Stimulated activated CD8-positive, alpha-beta memory T cell treated with anti-CD3 and anti-CD28 coated beads, Interleukin-2, amount 100 ng/mL, for 48 hours (primary cell): Measurements from ENCODE around the gene DOLPP1.

Experiments
- DNase-seq, 2 donors: peaks; one replicate each; pipeline ENCODE4 v3.0.0-alpha.2; 2020; ENCODE audit warnings: low read depth in 2 of 2

The DOLPP1 gene

DNA sequence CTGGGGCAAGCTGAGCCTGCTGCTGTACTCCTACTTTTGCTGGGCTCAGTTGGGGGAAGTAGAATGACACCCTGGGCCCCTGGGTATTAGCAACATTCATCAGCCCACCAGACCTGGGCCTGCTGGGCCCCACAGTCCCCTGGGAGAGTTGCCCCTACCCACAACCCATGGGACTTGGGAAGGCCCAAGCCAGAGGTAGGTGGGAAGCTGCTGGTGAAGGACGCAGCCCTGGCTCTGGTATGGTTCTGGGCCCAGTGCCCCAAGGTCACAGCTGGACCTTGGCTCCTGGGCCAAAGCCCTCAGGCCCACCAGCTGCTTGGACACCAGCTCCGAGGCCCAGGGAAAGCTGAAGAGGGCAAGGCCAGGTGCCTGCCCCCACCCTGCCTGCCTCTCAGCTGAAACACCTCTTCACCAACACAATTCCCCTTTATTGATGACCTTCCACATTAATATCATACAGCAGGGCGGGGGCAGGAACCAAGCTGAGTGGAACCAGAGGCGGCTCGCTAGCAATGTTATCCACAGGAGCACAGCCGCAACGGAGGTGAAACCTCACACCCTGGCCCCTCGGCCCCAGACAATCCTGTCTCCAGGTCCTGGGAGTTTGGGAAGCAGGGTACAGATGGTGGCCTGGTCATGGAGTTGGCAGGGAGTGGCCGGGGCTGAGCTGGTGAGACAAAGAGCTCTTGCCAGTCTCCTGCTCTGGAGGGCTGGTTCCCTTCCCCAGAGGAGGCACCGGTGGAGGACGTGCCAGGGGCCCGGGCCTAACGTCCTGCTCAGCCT is 13.7 kb downstream of the DOLPP1 start:
- no peak for DNase-seq

DNA sequence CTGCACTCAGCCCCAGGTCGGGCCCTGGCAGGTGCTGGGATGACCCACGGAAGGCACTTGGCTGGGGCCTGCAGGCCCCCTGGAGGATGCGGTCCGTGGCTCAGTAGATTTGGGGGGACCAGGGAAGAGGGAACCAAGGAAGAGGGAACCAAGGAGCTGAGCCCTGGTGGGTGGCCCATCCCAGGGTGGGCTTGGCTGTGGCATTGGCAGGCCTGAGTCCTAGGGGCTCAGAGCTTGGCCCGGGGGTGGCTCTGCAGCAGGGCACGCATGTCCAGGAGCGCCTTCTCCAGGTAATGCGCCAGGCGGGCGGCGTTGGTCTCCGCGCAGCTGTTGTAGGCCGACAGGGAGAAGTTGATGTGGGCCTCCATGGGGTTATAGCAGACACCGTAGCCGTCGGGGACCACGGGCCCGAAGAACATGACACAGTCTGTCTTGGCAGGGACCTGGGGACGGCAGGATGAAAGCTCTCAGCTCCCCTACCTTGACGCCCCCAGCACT is 14.3 kb downstream of the DOLPP1 start:
- no peak for DNase-seq

DNA sequence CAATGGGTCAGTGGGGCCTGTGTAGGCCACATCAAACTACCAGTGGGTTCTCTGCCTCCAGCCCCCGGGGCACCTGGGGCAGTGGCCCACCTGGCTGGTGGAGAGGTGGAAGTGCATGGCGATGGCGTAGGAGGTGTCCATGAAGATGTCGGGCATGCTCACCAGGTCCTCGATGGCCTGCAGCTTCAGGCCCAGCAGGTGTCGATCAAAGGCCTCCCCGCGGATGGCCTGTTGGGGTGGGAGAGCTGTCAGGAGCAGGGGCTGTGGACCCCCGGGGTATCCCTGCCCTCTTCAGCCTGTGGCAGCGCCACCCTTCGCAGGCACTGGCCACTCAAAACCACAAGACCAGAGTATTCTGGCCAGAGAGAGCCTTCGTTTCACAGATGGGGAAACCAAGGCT is 15.0 kb downstream of the DOLPP1 start:
- DNase-seq = no peak

DNA sequence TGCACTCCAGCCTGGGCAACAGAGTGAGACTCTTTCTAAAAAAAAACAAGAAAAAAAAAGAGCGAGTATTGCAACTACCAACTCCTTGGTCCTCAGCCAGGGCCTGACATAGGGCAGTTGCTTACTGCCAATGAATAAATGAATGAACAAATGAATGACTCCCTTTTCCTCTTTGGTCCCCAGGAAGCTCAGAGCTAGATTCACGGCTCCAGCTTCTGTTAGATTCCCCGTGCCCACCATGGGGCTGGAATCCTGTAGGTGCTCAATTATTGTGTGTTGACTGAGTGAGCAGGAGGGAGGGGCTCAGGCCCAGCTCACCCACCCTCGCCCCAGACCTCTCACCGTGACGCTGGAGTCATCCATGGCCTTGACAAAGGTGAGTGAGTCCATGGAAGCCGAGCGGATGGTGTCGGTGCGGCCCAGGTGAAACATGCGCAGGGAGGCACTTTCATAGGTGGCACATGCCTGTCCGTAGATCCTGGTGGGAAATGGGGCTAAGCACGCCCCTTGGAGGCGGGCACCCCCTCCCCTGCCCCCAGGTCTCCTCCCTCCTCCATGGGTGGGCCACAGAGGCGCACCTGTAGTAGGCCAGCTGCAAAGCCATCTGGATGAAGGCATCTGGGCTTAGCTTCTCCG is 16.9 kb downstream of the DOLPP1 start:
- DNase-seq = no peak

DNA sequence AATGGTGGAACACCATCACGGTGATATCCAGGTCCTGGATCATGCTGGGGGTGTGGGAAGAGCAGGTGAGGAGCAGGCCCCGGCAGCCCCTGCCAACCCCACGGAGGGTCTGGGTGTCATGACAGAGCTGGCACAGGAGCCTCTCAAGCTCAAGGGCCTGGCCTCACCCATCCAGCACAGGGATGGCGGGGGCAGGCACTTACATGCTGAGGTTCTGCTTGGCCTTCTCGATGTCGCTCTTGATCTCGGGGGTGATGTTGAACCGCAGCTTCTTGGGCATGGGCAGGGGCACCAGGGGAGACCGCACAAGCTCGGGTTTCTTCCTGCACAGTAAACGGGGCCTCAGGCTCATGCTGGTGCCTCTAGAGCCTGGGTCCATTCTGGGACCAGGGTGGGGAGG is 17.4 kb downstream of the DOLPP1 start:
- DNase-seq = no peak

DNA sequence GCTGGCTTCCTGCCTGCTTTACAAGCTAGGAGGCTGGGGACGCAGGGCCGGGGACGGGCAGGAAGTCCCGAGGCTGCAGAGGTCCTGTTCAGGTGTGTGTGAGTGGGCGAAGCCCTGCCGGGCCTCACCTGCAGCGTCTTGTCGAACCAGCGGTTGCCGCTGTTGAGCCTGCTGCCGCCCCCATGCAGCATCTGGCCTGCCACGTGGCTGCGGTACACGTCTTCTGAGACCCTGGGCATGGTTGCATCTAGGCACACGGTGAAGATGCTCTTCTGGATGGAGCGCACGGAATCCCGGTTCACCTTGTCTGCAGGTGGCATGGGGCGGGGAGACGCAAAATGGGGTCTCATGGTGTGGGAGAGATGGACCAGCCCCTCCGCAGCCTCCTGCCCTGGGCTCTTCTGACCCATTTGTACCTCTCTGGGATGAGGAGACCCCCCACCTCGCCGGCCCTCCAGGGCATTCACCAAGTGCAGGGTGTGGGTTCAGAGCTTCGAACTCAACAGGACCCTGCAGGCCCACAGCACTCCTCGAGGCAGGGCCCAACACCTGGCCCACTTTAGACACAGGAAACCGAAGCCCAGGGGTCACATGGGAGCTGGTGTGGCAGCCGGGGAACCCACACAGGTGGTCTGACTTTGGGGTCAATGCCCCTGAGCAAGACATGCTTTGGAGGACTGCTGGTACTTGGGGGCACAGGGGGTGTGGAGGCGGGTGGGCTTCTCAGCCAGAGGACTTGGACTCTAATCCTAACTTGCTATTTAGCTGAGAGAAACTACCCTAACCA is 19.7 kb downstream of the DOLPP1 start:
- DNase-seq = no peak

DNA sequence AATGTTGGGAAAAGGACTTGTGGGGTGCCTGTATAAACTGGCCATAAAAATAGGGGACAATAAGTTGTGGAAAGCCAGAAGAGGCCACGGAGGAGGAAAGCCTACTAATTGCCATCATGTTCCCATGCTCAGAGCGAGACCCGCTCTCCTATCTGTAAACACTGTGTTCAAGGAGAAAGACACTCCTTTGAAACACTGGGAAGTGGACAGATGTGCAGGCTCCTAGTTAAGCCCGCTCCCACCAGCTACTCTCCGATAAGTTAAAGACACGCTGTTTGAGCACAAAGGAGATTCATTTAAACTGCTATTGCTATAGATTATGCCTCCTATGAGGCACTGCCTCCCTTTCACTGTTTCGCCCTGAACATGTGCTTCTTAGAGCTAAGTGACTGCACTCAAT is 20.4 kb downstream of the DOLPP1 start:
- DNase-seq = no peak

DNA sequence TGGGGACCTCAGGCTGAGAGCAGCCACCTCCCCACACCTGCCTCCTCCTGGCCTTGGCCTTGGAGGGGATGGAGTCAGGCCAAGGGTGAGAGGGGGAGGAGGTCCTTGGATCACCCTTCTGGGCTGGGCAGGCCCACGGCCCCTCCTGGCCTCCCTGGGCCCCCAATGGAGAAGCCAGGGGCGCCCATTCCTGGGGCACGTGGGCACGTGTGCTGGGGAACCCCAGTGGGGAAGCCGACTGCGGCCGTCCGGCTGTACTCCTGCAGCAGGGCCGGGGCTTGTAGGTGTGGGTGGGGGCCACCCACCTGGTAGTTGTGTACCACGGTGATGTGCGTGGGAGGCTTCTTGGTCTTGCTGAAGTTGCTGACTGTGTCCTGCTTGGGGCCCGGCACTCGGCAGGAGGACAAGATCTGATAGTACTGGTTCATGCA is 21.2 kb downstream of the DOLPP1 start:
- no peak for DNase-seq

DNA sequence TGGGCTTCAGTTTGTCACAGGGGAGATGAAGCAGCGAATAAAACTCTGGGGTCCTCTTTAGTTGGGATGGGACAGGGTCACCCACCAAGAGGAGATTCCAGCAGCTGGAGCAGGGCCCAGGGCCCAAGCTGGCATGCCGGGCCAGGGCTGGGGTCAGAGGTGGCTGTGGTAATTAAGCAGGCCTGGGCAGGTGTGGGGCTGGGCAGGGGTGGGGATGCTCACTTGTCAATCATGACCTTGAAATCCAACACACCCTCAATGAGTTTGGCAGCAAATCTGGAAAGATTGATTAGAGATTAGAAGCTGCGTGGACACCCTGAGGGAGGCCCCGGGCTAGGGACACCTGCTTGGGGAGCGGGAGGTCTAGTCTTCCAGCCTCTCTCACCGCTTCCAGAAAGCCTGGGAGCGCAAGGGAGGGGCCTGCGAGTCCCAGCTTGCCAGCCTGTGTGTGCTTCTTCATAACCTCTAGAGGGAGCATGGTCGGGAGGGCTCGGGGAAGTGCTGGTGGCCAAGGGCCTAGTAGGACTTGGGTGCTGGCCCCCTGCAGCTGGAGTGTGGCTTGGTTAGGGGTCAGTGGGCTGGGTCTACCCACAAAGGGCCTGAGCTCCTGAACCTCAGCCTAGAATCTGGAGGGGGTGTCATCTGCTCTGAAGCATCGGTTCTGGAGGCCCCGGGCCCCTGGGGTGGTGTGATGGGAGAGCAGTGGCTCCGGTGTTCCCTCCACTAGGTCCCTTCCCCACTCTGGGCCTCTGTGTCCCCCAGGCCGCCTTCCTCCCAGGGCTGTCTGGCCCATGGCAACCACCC is 22.1 kb downstream of the DOLPP1 start:
- DNase-seq = no peak

DNA sequence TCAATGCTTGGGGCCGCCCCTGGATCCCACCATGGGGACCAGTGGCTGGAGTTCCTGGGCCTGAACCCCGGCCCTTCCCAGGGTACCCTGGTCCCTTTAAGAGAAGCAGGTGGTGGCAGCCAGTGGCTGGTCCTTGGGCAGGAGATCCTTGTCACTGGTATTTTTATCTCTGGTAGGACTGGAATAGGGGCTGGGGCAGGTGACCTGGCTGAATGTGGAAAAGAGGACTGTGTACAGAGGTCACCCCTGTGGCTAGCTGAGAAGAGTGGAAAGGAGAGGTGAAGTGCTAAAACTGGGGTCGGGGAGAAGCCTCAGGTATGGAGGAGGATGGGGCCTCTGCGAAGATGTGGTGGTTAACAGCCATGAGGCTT is 22.7 kb downstream of the DOLPP1 start:
- no peak for DNase-seq

DNA sequence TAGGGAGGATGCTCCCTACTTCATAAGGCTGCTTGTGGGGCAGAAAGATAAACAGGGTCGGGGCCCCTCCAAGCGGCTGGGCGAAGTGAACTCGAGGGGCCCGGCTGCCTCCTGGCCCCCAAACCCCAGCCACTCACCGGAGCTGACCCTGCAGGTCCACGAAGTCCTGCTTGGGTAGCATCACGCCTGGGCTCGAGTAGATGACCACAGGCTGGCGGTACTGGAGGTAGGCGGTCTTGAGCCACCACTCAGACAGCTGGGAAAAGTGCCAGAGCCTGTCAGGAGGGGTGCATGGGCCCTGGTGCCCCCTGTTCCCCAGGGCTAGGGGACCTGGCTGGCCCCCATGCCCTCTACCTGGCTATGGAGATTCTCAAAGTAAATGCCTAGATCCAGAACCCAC is 23.1 kb downstream of the DOLPP1 start:
- no peak for DNase-seq

DNA sequence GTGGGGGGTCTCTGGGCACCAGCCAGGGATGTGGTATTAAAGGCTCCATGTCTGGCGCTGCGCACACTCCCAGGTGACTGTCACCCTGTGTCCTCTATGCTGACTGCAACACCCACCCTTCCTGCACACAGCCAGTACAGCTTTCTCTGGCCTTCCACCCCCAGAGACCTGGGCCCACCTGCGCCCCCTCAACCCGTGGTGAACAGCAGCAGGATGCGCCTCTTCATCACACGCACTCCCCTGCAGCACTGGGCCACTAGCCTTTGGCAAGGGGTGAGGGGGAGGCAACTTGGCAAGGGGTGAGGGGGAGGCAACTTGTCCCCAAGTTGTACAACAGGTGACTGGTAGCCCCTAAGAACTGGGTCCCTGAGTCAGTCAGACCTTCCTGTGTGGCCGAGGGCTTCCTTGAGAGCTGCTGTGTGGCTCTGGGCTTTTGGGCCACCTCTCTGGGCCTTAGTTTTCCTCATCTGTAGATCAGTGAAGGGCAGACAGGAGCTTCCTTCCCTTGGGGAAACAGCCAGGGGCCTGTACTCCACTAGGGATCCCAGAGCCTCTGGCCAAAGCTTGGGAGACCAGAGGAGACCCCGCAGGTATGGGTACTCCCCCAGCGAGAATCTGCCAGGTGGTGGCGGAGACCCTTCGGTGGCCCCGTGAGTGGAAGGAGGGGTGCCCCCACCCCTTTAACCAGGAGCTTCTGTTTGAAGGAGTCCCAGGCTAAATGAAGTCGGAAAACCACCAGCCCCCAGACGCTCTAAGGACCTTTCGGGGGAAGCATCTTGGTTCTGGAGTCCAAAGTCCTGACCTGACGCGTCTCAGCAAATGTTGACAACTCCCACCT is 25.2 kb downstream of the DOLPP1 start:
- DNase-seq = no peak

DNA sequence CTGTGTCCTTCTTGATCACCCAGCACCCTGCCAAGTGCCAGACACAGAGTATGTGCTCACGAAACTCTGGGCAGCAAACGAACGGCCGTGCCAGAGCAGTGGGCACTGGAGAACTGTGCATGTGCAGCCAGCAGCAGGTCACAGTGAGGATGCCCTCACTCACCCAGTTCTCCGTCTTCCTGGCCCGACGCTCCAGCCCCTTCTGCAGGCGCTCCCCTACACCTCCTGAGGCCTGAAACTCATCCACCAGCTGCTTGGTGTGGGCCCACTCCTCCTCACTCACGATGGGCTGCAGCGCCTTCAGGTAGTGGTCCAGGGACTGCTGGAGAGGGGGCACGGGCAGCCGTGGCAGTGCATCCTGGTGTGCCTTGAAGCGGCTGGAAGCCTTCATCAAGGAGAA is 26.7 kb downstream of the DOLPP1 start:
- no peak for DNase-seq

DNA sequence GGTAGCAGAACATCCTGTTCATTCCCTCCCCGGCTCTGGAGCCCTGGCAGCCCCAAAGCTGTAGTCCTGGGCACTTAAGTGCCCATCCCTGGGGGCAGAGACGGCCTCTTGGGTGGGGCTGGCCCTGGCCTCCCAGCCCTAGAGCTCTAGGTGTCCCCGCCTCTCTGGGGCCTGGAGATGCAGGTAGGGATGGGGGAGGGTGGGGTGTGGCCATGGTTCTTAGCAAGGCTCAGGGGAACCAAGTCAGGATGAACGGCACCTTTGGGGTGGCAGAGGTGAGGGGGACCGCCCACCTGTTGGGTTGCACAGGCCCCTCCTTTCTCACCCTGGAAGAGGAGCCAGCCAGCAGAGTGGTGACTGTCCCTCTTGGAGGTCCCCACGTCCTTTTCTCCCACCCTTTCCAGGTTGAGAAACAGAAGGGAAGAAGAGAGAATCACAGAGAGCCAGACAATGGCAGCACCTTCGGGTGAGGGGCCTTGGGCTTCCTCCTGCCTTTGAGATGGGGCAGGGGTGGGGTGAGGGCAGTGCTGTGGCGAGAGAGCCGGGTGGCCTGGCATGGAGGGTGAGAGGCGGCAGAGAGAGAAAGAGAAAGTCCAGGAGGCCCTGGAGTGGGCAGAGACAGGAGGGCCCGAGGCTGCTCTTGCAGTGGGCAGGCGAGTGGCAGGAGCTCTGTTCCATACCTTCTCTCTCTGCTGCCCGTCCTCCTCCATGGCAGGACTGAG is 27.3 kb downstream of the DOLPP1 start:
- DNase-seq = no peak

DNA sequence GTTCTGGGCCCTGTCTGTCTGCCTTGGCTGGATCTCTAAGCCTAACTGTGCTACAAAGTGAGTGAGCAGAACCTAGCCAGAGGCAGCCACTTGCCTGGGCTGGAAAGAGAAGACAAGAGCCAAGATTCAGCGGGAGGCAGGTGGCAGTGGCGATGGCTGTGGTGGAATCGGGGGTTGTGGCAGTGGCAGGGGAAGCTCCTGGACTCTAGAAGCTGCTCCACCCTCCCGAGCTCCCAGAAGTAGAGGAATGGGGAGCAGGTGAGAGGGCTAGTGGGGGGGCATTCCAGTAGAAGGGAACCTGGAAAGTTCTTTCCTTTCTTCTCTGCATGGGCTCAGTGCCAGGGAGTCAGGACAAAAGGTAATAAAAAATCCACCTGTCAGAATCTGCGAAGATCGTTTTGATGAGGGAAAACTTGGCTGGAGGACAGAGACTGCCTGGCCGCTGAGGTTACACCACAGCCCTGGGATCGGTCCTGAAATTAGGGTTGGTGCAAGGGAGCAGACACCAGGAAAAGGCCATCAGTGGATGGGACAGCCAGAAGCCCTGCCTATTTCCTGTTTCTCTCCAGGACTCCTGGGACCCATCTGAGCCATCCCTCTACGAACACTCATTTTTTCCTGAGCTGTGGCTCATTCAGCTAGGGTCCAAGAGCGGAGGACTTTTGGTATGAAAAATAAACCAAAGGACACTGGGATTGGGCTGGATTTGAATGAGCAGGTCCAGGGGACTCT is 28.1 kb downstream of the DOLPP1 start:
- no peak for DNase-seq

DNA sequence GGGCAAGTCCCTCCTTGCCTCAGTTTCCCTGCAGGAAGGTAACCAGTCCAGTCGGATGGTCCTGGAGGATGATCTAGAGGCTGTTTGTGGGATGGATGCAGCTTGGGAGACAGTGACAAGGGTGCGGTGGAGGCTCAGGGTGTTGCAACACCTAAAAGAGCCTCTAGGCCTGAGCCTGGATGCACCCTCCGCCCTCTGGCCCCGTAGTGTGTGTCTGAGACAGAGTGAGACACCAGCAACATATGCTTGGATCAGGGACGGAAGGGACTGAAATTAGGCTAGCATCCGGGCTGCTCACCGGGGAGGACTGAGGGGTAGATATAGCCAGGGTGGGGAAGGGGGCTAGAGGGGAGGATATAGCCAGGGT is 28.6 kb downstream of the DOLPP1 start:
- DNase-seq = no peak

DNA sequence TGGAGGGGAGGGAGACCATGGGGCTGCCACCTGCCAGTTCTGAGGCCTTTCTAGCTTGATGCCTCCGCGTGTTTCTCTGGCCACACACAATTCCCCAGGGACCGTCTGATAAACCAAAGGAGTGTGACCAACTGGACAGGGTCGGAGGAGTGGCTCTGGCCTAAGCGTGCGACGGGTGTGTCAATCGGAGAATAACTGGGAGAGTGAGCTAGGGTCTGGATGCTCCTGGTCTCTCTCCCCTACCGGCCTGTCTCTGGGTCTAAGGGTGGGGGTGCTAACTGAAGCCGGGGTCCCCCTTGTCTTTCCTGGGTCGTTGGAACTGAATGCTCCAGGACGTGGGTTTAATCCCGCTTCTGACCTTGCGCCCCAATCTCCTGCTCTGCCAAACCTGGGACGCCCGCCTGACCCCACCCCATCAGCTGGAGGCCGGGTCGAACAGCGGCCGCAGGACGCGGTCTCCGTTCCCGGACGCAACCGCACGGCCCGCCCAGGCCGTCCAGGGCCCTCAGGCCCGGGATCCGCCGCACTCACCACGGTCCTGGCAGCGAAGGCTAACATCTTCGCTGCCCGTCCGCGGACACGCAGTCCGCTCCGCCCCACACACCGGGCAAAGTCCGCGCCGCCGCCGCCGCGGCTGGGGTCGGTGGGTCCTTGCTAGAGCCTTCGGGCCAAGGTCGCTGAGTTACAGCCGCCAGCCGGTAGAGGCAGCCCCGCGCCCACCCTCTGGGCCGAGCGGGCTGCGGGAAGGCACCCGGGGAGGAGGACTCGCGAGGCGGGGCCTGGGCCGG is 29.2 kb downstream of the DOLPP1 start:
- DNase-seq = no peak

DNA sequence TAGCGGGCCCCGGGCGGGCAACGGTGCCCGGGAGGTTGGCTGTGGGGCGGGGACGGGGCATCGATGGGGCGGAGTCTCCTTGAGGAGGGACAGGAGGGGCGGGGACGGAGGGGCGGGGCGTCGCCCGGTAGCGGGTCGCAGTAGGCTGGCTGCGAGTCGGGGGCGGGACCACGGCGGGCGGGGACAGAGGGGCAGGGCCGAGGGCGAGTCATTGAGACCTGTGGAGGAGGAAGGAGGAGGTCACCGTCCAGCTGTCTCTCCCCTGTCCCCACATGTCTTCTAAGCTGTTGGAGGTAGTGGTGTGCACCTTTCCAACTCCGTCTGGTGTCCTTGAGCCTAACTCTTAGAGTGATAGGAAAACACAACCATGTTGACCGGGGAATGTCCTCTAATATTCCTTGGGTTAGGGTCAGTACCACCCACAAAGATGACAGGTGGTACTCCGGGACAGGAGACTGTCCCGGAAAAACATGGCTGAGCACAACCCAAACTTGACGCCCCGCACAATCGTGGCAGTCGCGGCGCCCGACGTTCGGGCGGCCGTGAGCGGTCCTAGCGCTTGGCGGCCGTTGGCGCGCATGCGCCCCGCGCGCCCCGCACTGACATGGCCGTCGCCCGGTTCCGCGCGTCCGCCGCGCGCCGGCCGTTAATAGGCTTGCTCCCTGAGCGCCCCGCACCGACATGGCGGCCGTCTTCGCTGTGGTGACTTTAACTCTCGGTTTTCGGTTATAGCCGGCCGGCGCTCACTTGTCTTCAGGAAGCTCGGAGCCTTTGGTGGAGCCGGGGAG is 30.0 kb downstream of the DOLPP1 start, which contains the start of the genes CRAT and PTPA:
Gene CRAT, minus strand, starts transcription at position 54 of the 788 bp plus-strand sequence. CDS start 284 bp downstream, outside the sequence.
Gene PTPA, plus strand, starts transcription at position 676 of the 788 bp plus-strand sequence. CDS start 186 bp downstream, outside the sequence.
- DNase-seq = peak; percentile 97 to 99
